Osteoblast (primary cell): ENCODE results near the gene GRID1. TPM values are rescaled to one million over a fixed set of nuclear protein-coding genes. Genes with fewer than 3 reads are reported as not detected.

Experiments used
- DNase-seq: peaks from one replicate; pipeline ENCODE4 v3.0.0; 2011; ENCODE audit warnings: low spot score, mixed read lengths; ENCODE audit not compliant: insufficient read length; ENCODE audit errors: missing footprints
- H2AFZ ChIP-seq: 2 replicates; pipeline ENCODE4 v1.6.0; 2011; ENCODE audit warnings: mild to moderate bottlenecking, low read length
- H3K27ac ChIP-seq: 2 replicates; pipeline ENCODE4 v1.5.1; 2011; ENCODE audit warnings: mild to moderate bottlenecking, low read depth, low read length, moderate library complexity
- H3K27me3 ChIP-seq: 2 replicates; pipeline ENCODE4 v1.6.0; 2012; ENCODE audit warnings: mild to moderate bottlenecking, control low read depth, inconsistent platforms, low read length, moderate library complexity; ENCODE audit not compliant: insufficient read depth
- H3K36me3 ChIP-seq: 2 replicates; pipeline ENCODE4 v1.5.1; 2011; ENCODE audit warnings: mild to moderate bottlenecking, low read length, control low read depth, moderate library complexity; ENCODE audit not compliant: insufficient read depth
- H3K4me1 ChIP-seq: 2 replicates; pipeline ENCODE4 v1.5.1; 2011; ENCODE audit warnings: mild to moderate bottlenecking, low read length, control low read depth, moderate library complexity; ENCODE audit not compliant: insufficient read depth
- H3K4me2 ChIP-seq: 2 replicates; pipeline ENCODE4 v1.6.0; 2011; ENCODE audit warnings: mild to moderate bottlenecking, low read length; ENCODE audit not compliant: insufficient read depth
- H3K4me3 ChIP-seq: fragments of 200-600 bp; sonication (generic); 3 replicates; pipeline ENCODE4 v1.5.1; 2012; ENCODE audit warnings: mild to moderate bottlenecking, low read length, inconsistent platforms; ENCODE audit not compliant: insufficient read depth
- H3K79me2 ChIP-seq: 2 replicates; pipeline ENCODE4 v1.6.0; 2012; ENCODE audit warnings: mild to moderate bottlenecking, low read length, control low read depth, inconsistent platforms; ENCODE audit not compliant: insufficient read depth
- H3K9me3 ChIP-seq: 2 replicates; pipeline ENCODE4 v1.5.1; 2011; ENCODE audit warnings: low read depth, low read length, control low read depth
- H4K20me1 ChIP-seq: 2 replicates; pipeline ENCODE4 v1.6.0; 2012; ENCODE audit warnings: mild to moderate bottlenecking, low read length, control low read depth; ENCODE audit not compliant: insufficient read depth
- total RNA-seq: library from RNA; depleted of rRNA; stranded (reverse); fragments of >200 nt; gene quantifications from 2 replicates; pipeline ENCODE4 v1.2.3, GENCODE V29; 2012
- TF ChIP-seq, protein P1 (sequence below): IDR thresholded peaks from 2 replicates; pipeline ENCODE4 v1.5.1; 2011; ENCODE audit warnings: mild to moderate bottlenecking, low read depth, low read length, moderate library complexity; ENCODE audit errors: extremely low read depth

Gene GRID1
- total RNA-seq, 1 donor, result not detected

GRCh38 chr10:86330778-86331763 is 35.5 kb downstream of the GRID1 start:
- Histone ChIP-seq H2AFZ (no peak overlapping the region), H3K79me2 (no peaks in the 10 kb centered on the region), H3K4me2 (no peak overlapping the region), H3K4me1 (no peaks in the 10 kb centered on the region), H3K27me3 (no peaks in the 10 kb centered on the region), H3K9me3 (no peaks in the 10 kb centered on the region), H3K4me3 (no peak overlapping the region), H4K20me1 (no peaks in the 10 kb centered on the region), H3K36me3 (no peaks in the 10 kb centered on the region), H3K27ac (no peak overlapping the region)
- TF ChIP-seq, protein P1, sequence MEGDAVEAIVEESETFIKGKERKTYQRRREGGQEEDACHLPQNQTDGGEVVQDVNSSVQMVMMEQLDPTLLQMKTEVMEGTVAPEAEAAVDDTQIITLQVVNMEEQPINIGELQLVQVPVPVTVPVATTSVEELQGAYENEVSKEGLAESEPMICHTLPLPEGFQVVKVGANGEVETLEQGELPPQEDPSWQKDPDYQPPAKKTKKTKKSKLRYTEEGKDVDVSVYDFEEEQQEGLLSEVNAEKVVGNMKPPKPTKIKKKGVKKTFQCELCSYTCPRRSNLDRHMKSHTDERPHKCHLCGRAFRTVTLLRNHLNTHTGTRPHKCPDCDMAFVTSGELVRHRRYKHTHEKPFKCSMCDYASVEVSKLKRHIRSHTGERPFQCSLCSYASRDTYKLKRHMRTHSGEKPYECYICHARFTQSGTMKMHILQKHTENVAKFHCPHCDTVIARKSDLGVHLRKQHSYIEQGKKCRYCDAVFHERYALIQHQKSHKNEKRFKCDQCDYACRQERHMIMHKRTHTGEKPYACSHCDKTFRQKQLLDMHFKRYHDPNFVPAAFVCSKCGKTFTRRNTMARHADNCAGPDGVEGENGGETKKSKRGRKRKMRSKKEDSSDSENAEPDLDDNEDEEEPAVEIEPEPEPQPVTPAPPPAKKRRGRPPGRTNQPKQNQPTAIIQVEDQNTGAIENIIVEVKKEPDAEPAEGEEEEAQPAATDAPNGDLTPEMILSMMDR, result no peak
- peak; percentile 69 for DNase-seq

GRCh38 chr10:86329896-86330680 is 36.5 kb downstream of the GRID1 start:
- H3K4me3 ChIP-seq, result no peak overlapping the region
- DNase-seq, result peak; percentile 27
- TF ChIP-seq, protein P1, result no peak
- H4K20me1 ChIP-seq, result no peaks in the 10 kb centered on the region
- H3K4me1 ChIP-seq, result no peaks in the 10 kb centered on the region
- no peaks in the 10 kb centered on the region for H3K27me3 ChIP-seq
- no peak overlapping the region for H3K27ac ChIP-seq
- no peaks in the 10 kb centered on the region for H3K36me3 ChIP-seq
- H3K4me2 ChIP-seq, result no peak overlapping the region
- no peak overlapping the region for H2AFZ ChIP-seq
- no peaks in the 10 kb centered on the region for H3K9me3 ChIP-seq
- no peaks in the 10 kb centered on the region for H3K79me2 ChIP-seq

DNA sequence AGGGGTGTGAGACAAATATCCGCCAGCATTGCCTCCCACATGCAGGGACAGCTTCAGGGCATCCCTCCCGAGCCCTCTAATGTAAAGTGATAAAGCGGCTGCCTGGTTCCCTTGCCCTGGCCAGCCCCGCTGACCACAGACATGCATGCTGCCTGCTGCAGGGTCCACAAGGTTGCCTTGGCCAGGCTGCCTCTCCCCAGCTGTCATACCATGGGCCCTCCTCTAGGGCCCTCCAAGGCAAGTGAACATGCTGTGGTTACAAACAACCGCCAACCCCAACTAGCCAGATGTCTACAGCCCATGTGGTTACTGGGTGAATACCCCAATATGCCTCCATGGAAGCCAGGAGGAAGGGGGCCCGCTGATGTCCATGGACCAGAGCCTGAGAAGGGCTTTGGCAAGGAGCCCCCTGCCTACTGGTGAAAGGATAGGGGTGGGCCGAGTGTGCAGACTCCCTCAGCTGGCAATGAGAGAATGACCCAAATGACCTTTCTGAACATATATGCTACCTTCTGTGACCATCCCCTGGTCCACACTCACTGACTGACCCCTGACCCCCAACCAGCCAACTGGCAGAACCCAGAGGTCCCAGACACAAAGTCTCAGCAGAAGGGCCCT is 37.4 kb downstream of the GRID1 start:
- Histone ChIP-seq H2AFZ (no peak overlapping the region), H4K20me1 (no peaks in the 10 kb centered on the region), H3K36me3 (no peaks in the 10 kb centered on the region), H3K4me1 (no peaks in the 10 kb centered on the region), H3K4me2 (no peak overlapping the region), H3K9me3 (no peaks in the 10 kb centered on the region), H3K4me3 (no peak overlapping the region), H3K27me3 (no peaks in the 10 kb centered on the region), H3K79me2 (no peaks in the 10 kb centered on the region), H3K27ac (no peak overlapping the region)
- peak; percentile 69 for DNase-seq
- TF ChIP-seq, protein P1, result no peak
